UCSD-AML1 (cell line): ENCODE measurements around the gene PTPN14.
A peak's percentile ranks its signal among the peaks of the same experiment; 100 is the strongest.

ENCODE experiments used
- DNase-seq: peaks from one replicate; lab custom pipeline; 2025; ENCODE audit not compliant: unreplicated experiment; lab: John Stamatoyannopoulos, UW

Gene PTPN14

GRCh38 chr1:214438530-214438929 is 112.9 kb downstream of the PTPN14 start:
- DNase-seq: no peak

GRCh38 chr1:214438075-214438474 is 113.3 kb downstream of the PTPN14 start:
- no peak for DNase-seq

DNA sequence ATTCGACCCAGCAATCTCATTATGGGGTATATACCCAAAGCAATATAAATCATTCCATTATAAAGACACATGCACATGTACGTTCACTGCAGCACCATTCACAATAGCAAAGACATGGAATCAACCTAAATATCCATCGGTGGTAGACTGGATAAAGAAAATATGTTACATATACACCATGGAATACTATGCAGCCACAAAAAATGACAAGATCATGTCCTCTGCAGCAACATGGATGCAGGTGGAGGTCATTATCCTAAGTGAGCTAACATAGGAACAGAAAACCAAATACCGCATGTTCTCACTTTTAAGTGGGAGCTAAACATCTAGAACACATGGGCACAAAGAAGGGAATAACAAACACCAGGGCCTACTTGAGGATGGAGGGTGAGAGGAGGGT is 115.5 kb downstream of the PTPN14 start:
- DNase-seq: no peak

DNA sequence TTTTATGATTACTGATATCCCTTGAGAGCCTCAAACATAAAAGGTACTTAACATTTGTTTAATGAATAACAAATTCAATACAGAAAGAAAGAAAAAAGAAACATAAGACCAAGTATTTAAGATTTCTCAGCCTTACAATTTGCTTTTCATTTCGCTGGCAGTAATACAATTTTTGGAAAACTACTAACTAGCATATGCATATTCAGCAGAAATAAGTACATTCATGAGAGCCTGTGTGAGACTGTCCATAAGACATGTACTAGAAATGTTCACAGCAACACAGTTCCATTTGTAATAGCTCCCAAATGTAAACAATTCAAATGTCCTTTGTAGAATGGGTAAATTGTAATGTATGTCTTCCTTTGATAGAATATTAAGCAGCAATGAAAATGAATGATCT is 119.2 kb downstream of the PTPN14 start:
- DNase-seq: no peak

DNA sequence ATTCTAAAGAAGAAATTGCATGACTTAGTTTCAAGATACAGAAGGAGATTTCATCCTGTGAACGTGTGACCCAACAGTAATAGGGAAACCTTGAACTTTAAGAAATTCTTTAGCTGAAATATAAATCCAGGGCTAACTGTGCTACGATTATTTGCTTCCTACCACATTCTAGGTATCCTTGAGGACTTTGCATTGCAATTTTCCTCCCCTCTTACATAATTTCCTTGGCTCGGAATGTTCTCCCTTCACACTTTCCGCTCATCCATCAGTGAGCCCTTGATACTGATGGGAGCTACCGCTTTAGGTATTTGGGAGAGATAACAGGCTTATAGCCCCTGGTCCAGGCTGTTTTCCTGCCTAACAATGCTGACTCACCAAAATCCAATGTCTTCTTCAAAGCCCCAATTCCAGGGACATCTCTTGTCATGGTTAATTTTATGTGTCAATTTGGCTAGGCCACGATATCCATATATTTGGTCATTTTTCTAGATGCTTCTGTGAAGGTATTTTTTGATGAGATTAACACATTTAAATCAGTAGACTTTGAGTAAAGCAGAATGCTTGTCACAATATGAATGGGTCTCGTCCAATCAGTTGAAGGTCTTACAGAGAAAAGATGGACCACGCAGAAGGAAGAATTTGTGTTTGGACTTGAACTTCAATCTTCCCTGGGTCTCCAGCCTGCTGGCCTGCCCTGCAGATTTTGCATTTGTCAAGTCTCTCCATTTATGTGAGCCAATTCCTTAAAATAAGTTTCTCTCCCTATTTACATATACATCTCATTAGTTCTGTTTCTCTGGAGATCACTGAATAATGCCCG is 121.2 kb downstream of the PTPN14 start:
- DNase-seq: no peak

DNA sequence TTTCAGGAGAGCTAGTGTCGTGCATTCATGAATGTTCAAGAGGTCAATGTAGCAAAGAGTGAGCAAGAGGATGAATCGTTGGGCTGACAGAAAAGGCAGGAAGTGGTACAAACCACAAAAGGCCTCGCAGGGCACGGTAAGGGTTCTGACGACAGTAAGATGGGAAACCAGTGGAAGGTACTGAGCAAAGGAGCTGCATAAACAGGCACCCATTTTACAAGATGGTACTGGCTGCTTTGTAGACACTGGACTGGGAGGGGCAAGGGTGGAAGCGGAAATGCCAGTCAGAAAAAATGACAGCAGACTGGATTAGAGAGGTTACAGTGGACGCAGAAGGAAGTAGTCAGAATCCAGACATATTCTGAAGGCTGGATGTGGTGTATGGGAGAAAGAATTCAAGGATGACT is 123.5 kb downstream of the PTPN14 start:
- DNase-seq: peak; percentile 84

DNA sequence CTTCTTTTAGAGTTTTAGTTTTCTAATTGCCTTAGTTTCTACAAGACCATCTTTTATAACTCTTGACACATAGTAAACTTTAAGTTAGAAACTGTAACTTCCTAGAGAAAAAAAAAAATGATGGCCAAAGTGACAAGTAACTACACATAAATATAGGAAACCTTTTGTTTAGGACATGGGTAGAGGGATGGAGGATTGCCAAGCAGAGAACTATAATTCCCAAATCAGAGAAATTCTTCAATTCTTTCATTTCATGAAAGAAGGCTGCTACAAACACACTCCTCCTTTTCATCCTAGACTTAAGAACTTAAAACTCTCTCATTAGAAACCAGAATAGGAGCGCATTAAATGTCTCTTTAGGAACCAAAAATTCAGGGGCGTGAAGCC is 125.0 kb downstream of the PTPN14 start:
- no peak for DNase-seq

- no peak for DNase-seq
These were observed 125.5 kb downstream of the PTPN14 start for GRCh38 chr1:214425716-214426425.

GRCh38 chr1:214425101-214425500 is 126.3 kb downstream of the PTPN14 start:
- DNase-seq: no peak

GRCh38 chr1:214423045-214423444 is 128.4 kb downstream of the PTPN14 start:
- DNase-seq: no peak

DNA sequence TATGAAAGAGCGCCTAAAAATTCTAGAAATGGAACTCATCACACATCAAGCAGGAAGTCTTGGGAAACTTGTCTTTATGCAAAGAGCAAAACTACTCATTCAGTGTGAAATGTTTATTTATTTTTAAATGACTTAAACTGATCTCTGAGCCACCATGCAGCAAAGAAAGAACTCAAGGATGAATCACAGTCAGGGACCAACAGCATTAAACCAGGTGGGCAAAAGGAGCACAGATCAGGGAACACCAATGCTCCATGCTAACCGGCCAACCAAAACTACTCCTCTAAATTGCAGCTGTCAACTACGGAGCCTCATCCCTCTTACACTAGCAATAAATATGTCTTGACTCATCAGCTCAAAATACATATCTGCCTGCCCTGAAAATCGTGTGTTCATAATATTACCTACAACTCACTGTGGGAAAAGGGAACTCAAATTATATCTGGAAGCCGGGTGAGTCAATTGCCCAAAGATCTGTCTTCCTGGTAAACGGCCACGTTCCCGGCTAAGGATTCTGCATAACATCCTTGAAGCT is 129.2 kb downstream of the PTPN14 start:
- no peak for DNase-seq

DNA sequence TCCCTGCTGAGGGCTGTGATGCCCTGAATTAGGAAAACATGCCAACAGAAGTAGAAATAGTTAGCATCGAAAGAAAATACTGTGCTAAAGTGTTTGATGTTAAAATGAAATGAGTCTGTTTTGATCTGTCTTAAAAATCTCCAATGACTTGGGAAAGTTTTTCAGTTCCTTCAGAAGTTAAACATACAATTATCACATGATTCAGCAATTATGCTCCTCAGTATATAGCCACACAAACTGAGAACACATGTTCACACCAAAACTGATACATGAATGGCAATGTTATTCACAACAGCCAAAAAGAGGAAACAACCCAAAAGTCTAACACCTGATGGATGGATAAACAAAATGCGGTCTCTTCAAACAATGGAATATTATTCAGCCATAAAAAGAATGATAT is 130.6 kb downstream of the PTPN14 start:
- DNase-seq: no peak

DNA sequence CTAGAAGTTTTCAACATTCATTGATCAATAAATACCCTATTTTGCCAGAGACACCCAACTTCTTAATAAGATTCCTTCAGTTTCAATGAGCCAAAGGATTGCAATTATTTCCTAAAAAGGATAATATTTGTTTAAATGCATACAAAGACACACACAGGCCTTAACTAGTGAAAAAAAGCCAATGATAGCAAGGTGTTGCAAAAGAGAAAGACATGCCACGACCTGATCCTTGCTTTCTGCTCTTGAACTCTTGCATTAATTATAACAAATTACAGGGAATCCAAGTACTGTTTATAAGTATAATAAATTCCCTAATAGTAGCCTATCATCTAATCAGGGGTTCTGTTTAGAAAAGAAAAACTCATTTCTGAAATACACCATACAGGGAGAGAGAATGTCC is 131.1 kb downstream of the PTPN14 start:
- DNase-seq: no peak

DNA sequence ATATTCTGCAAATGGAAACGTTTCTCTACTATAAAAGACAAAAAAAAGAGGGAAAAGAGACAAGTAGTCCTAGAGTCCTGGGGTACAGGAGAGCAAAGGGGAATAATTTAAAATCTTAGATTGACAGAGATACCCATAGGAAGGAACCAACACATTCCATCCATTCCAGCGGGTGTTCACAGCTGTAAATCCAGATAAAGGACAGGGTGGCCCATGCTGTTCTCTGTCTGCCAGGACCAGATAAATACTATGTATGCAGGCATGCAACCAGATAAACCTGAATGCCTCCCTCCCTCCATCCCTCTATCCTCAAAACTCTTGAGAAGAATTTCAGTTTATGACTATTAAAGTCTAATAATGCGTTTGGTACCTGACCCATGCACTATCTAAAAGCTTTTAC is 131.8 kb downstream of the PTPN14 start:
- DNase-seq: no peak

GRCh38 chr1:214418391-214418790 is 133.0 kb downstream of the PTPN14 start:
- no peak for DNase-seq

GRCh38 chr1:214417545-214418210 is 133.7 kb downstream of the PTPN14 start:
- DNase-seq: no peak

- no peak for DNase-seq
These were observed 134.5 kb downstream of the PTPN14 start for GRCh38 chr1:214416858-214417257.

DNA sequence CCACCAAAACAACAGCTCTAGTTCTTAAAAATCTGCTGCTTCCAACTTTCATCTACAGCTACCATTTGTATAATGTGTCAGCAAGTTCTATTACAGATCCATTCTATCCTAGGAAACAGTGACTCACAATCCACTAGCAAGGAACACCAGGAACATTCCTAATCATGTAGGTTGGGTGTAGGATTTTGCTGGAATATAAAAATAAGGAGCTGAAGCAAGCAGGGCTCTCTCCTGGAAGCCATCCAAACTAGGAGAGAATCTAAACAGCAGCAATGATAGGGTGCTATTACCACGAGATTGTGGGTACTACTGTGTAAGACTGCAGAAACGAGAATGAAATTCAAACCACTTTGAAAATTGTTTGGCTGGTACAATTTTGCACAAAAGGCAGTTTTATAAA is 135.0 kb downstream of the PTPN14 start:
- no peak for DNase-seq

DNA sequence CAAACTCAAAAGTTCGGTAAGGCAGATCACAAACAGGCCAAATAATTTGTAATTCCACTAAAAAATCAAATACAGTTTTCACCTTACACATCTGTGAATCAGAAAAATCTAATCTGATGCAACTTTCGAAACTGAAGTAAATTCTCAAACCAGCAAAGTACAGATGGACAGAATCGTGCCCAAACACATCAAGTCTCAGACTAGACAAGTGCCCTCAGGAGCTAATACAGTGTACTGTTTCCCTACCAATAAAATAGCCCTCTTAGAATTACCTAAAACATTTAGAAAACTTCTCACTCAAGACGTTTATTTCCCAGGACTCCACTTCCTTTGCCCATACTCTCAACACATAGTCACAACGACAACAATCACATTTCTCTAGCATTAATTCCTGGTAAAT is 136.3 kb downstream of the PTPN14 start:
- no peak for DNase-seq

DNA sequence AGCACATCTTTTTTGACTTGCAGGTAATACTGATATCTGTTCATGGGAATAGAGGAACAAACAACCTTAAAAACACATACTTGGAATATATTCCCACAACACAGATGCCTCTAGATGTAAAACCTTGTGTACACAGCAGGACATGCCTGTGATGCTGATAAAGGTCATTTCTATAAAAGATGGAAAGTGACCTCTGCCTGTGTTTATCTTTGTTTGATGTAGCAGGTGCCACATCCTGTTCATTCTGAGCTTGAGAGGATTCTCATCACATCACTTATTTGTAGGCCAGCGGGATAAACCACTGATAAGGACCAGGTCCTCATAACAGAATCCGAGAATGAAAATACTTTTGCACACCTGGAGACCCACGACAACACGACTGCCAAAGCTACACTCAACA is 136.7 kb downstream of the PTPN14 start:
- DNase-seq: no peak

DNA sequence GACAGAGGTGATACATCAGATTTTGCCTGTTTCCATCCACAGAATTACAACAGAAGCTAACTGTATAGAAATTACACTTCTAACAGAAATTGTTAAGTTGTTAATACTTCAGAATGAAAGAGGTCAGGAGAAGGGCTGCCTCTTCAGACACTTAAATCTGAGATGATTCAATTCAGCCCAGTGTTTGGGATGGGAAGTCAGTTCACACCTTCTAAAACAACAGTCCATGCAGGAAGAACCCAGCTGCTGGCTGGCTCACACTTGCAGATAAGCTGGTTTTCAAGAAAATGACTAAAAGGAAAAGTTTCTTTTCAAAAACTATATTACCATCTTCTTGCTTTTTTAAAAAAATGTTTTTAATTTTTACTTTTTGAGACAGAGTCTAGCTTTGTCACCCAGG is 138.1 kb downstream of the PTPN14 start:
- DNase-seq: no peak
